K562 (cell line): ENCODE data around the gene PGGHG. TPM values are rescaled to one million over a fixed set of nuclear protein-coding genes. Genes with fewer than 3 reads are reported as not detected.
A peak's percentile ranks its signal among the peaks of the same experiment; 100 is the strongest.

Experiments used
- ATAC-seq: fragments of 200-7000 bp; cut with Tn5 transposase; 3 replicates; pipeline ENCODE4 v1.9.1; 2020; ENCODE audit warnings: moderate library complexity
- BruUV-seq: library from RNA; stranded (reverse); fragments of 400-500 nt; replicated peaks from 2 replicates; lab custom pipeline; 2021; lab: Mats Ljungman, UMichigan
- CTCF ChIA-PET: fragments of 300-600 bp; formaldehyde crosslinking; extraction: SDS; loops from one replicate; lab custom pipeline; 2021; ENCODE audit warnings: low intra/inter-chr PET ratio; lab: Yijun Ruan, JAX
- POLR2A ChIA-PET: fragments of 300-600, 350-650 bp; sonication (Branson Sonifier 250); formaldehyde crosslinking; extraction: SDS; loops from one replicate; lab custom pipeline; 2021; ENCODE audit warnings: antibody characterized with exemption, inconsistent platforms; lab: Yijun Ruan, JAX
- DNase-seq, 4 experiments: peaks; one replicate each; pipeline versions ENCODE4 v3.0.0 to v3.0.0-alpha.2; 2011 to 2018; ENCODE audit warnings: low spot score in 3 of 4, mixed read lengths in 3 of 4; ENCODE audit errors: extremely low read depth in 1 of 4
- FAIRE-seq: peaks from 2 replicates; lab custom pipeline; 2011; peaks lifted over from hg19 to GRCh38; lab: Jason Lieb, UNC
- H2AFZ ChIP-seq: 2 replicates; pipeline ENCODE4 v1.6.0; 2011; ENCODE audit warnings: low read depth, low read length, control low read depth, inconsistent platforms
- H3K27ac ChIP-seq: fragments of 200-600 bp; 3 replicates; pipeline ENCODE4 v1.8.0; 2011; ENCODE audit warnings: low read depth, mild to moderate bottlenecking, control low read depth, inconsistent platforms, low read length, moderate library complexity, mixed read lengths; ENCODE audit errors: extremely low read depth
- H3K27me3 ChIP-seq, 2 experiments: fragments of 300-600 bp in 1 of 2; 2 replicates in 1 of 2; 3 replicates in 1 of 2; pipeline versions ENCODE4 v1.6.0 to v1.8.0; 2011; ENCODE audit warnings: inconsistent platforms in 2 of 2, low read length in 2 of 2, mild to moderate bottlenecking in 1 of 2, mixed read lengths in 1 of 2, moderate library complexity in 1 of 2; ENCODE audit not compliant: control insufficient read depth in 2 of 2, insufficient read depth in 2 of 2
- H3K36me3 ChIP-seq: fragments of 300-600 bp; 3 replicates; pipeline ENCODE4 v1.8.0; 2011; ENCODE audit warnings: mild to moderate bottlenecking, low read length, inconsistent platforms; ENCODE audit not compliant: control insufficient read depth, insufficient read depth
- H3K4me1 ChIP-seq, 2 experiments: fragments of 200-600 bp in 1 of 2; replicated peaks in 1 of 2; 2 replicates in 1 of 2; 3 replicates in 1 of 2; pipeline versions ENCODE4 v1.5.1 to v1.8.0; 2011; ENCODE audit warnings: inconsistent platforms in 2 of 2, low read length in 2 of 2, mild to moderate bottlenecking in 1 of 2, mixed read lengths in 1 of 2, moderate library complexity in 1 of 2; ENCODE audit not compliant: control insufficient read depth in 2 of 2, insufficient read depth in 2 of 2
- H3K4me2 ChIP-seq: 2 replicates; pipeline ENCODE4 v1.6.1; 2011; ENCODE audit warnings: low read length, control low read depth, inconsistent platforms, mixed read lengths; ENCODE audit not compliant: insufficient read depth
- H3K4me3 ChIP-seq: fragments of 200-600 bp; sonication (generic), shearing (Covaris generic); 2 replicates; pipeline ENCODE4 v1.5.1; 2016; ENCODE audit warnings: control low read depth, inconsistent platforms
- H3K79me2 ChIP-seq: fragments of 200-600 bp; 3 replicates; pipeline ENCODE4 v1.8.0; 2011; ENCODE audit warnings: low read length, inconsistent platforms; ENCODE audit not compliant: control insufficient read depth, insufficient read depth
- H3K9ac ChIP-seq, 2 experiments: 2 replicates each; pipeline versions ENCODE4 v1.6.0 to v1.6.1; 2011; ENCODE audit warnings: low read depth in 2 of 2, low read length in 2 of 2, control low read depth in 1 of 2, inconsistent platforms in 1 of 2, mild to moderate bottlenecking in 1 of 2, mixed read lengths in 1 of 2; ENCODE audit not compliant: insufficient read depth in 1 of 2
- H3K9me1 ChIP-seq: one replicate; pipeline ENCODE4 v1.6.0; 2011; ENCODE audit warnings: inconsistent platforms, mild to moderate bottlenecking, low read length, moderate library complexity; ENCODE audit not compliant: control insufficient read depth, insufficient read depth
- H3K9me3 ChIP-seq: replicated peaks from 2 replicates; pipeline ENCODE4 v1.5.1; 2011; ENCODE audit warnings: low read depth, low read length, inconsistent platforms; ENCODE audit not compliant: control insufficient read depth, insufficient read depth
- H4K20me1 ChIP-seq: replicated peaks from 2 replicates; pipeline ENCODE4 v1.6.1; 2011; ENCODE audit warnings: low read length, inconsistent platforms, mixed read lengths; ENCODE audit not compliant: control insufficient read depth, insufficient read depth
- ARHGAP35 ChIP-seq: fragments of 450-650 bp; IDR thresholded peaks from 2 replicates; pipeline ENCODE4 v1.6.1; 2018; ENCODE audit not compliant: partially characterized antibody
- BRCA1 ChIP-seq, 2 experiments: fragments of 450-650 bp in 1 of 2; sonication (generic) in 1 of 2; formaldehyde crosslinking in 1 of 2; IDR thresholded peaks; 2 replicates each; pipeline versions ENCODE4 v1.5.0 to v1.6.1; 2017 to 2020; ENCODE audit warnings: mild to moderate bottlenecking in 1 of 2, missing genetic modification reagents in 1 of 2
- GTF2F1 ChIP-seq: IDR thresholded peaks from 2 replicates; pipeline ENCODE4 v1.6.1; 2011; ENCODE audit warnings: low read depth, low read length, improper control_type of control experiment
- JUND ChIP-seq, 2 experiments: IDR thresholded peaks; 2 replicates in 1 of 2; 3 replicates in 1 of 2; pipeline ENCODE4 v1.6.1; 2011; ENCODE audit warnings: borderline replicate concordance in 2 of 2, low read depth in 2 of 2, low read length in 2 of 2, improper control_type of control experiment in 1 of 2, missing biosample characterization in 1 of 2, missing genetic modification characterization in 1 of 2, missing genetic modification reagents in 1 of 2
- KLF1 ChIP-seq: fragments of 450-650 bp; IDR thresholded peaks from 2 replicates; pipeline ENCODE4 v1.6.1; 2016; ENCODE audit warnings: missing genetic modification characterization, missing compliant biosample characterization
- MYC ChIP-seq, 2 experiments: fragments of 250-450 bp in 1 of 2; sonication (Bioruptor Pico) in 1 of 2; IDR thresholded peaks; 2 replicates each; pipeline versions ENCODE4 v1.5.1 to v1.6.1; 2012 to 2021; ENCODE audit warnings: low read depth in 2 of 2, borderline replicate concordance in 1 of 2, improper control_type of control experiment in 1 of 2, low read length in 1 of 2, mild to moderate bottlenecking in 1 of 2, moderate library complexity in 1 of 2
- PRPF4 ChIP-seq: fragments of 200-400 bp; formaldehyde crosslinking; IDR thresholded peaks from one replicate; pipeline ENCODE4 v1.6.1; 2017; ENCODE audit warnings: low read length, low read depth, mild to moderate bottlenecking; ENCODE audit not compliant: insufficient read depth, poor library complexity, severe bottlenecking
- ZNF121 ChIP-seq: sonication (generic); formaldehyde crosslinking; conservative IDR thresholded peaks from 2 replicates; pipeline ENCODE4 v1.8.0; 2022; ENCODE audit warnings: missing genetic modification reagents
- ZNF583 ChIP-seq: fragments of 250-450 bp; sonication (Bioruptor Pico); IDR thresholded peaks from 2 replicates; pipeline ENCODE4 v1.4.0; 2020
- WGBS: fragments of 100-300 bp; shearing (Covaris generic); methylation state at CpG from one replicate; pipeline ENCODE4 v1.1.6; 2016; ENCODE audit warnings: low coverage, mixed read lengths; ENCODE audit not compliant: insufficient coverage; ENCODE audit errors: missing lambda C conversion rate; 5-methylcytosine and 5-hydroxymethylcytosine counted together
- in situ Hi-C: fragments of 300-500 bp; cut with MboI; formaldehyde crosslinking; loops from 4 replicates; pipeline ENCODE4 v1.15.0; 2018; ENCODE audit warnings: inconsistent platforms, mixed read lengths
- intact Hi-C: fragments of 100-400 bp; cut with micrococcal nuclease; formaldehyde crosslinking; loops from 2 replicates; pipeline ENCODE4 v1.14.2; 2022
- polyA plus RNA-seq, 8 experiments: library from polyadenylated mRNA; depleted of rRNA in 4 of 8; stranded (reverse) in 5 of 8; unstranded in 3 of 8; fragments of >200 nt; fragmentation: Nextera tagmentation in 2 of 8; fragmentation: Illumina TruSeq in 1 of 8; extraction: Ambion mirVana in 2 of 8; extraction: Trizol in 1 of 8; gene quantifications; 2 replicates each; pipeline versions ENCODE4 v1.2.1 to v1.2.3, GENCODE V29; 2011 to 2014; ENCODE audit warnings: inconsistent platforms in 1 of 8, missing spikeins in 1 of 8
- total RNA-seq, 7 experiments: library from RNA; depleted of rRNA in 6 of 7; stranded (reverse); fragments of >200 nt in 6 of 7; fragmentation: Illumina TruSeq in 2 of 7; extraction: Trizol in 2 of 7; gene quantifications; 2 replicates each; pipeline versions ENCODE4 v1.2.1 to v1.2.3, GENCODE V29; 2011 to 2021; ENCODE audit warnings: low replicate concordance in 1 of 7
- TF ChIP-seq, protein P1 (sequence below): fragments of 250-450 bp; sonication (Bioruptor Pico); IDR thresholded peaks from 2 replicates; pipeline ENCODE4 v1.8.0; 2021; ENCODE audit warnings: moderate library complexity, mild to moderate bottlenecking, inconsistent platforms
- TF ChIP-seq, protein P2 (sequence below): sonication (generic); formaldehyde crosslinking; IDR thresholded peaks from 2 replicates; pipeline ENCODE4 v1.8.1; 2022; ENCODE audit warnings: missing genetic modification reagents
- TF ChIP-seq, protein P3 (sequence below): fragments of 250-450 bp; sonication (Bioruptor Pico); IDR thresholded peaks from 2 replicates; pipeline ENCODE4 v1.4.0; 2020; ENCODE audit warnings: mild to moderate bottlenecking, moderate library complexity

PGGHG gene
- total and polyA plus RNA-seq, 9 of the 15 experiments (the other 6 are each of a cell fraction or from before 2014, with no cell fraction given), result 0.38 to 85.1 (median 18.1) TPM

DNA sequence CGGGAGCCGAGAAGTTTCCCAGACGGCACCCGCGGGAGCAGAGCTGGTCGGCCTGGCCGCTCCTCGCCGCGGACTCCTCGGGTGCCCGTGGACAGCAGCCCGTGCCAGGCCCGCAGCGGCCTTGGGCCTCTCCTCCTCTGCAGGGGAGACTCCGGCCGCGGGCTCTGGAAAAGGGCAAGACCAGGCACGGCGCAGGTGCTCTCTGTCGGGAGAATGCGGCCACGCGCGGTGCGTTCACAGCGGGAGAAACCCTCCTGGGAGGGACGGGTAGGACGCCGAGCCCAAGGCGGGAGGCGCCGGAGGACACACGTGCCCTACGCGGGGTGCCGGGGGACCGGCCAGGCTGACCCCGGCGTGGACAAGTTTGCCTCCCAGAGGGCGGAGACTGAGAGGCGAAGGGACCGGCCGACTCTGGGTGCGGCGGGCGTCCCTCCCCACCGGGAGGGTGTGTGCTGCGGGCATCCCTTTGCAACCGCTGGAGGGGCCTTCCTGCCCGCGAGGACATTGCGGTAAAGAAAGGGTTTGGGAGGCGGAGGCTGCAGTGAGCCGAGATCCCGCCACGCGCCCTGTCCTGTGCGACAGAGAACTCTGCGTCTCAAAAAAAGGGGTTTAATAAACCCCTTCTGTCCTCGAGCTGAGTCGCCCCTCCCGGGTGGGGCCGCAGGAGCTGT is 27.2 kb downstream of the PGGHG start:
- Histone ChIP-seq H3K4me2 (peak overlapping the region; percentile 95), H3K4me3 (peak overlapping the region; percentile 69), H3K9me3 (no peaks in the 10 kb centered on the region), H3K9ac (peak overlapping the region; percentile 82 to 98), H3K79me2 (peaks cover 84% of the 10 kb centered on the region), H3K36me3 (peaks cover 29% of the 10 kb centered on the region; the same call in 1 of the 3 replicates), H2AFZ (no peak overlapping the region), H3K27me3 (no peaks in the 10 kb centered on the region), H3K4me1 (peaks cover 26 to 55% of the 10 kb centered on the region in 2 experiments), H3K9me1 (no peaks in the 10 kb centered on the region), H3K27ac (peak overlapping the region; percentile 87), H4K20me1 (peaks cover 5% of the 10 kb centered on the region; the same call in 1 of the 2 replicates)
- no TSS peak for BruUV-seq
- peak; percentile 5 for ATAC-seq
- ChIA-PET POLR2A (interaction anchor here (0.6 to 2.0 kb wide), 11 partner anchors 8 to 134 kb away, joined by 3 to 10 read pairs (median 3); partner anchors contain the start of genes BET1L, PSMD13 and RIC8A), CTCF (interaction anchor here (0.6 kb wide), 1 partner anchor 409 kb away, joined by 3 read pairs; no protein-coding TSS in a partner anchor)
- intact Hi-C loops, result loop anchor here (2.0 kb wide), 1 partner anchor 39 kb away; no protein-coding TSS in a partner anchor
- WGBS, result 1% methylated on average over 56 of the region's 64 CpGs
- peak; percentile 43 to 66 (median 54) for DNase-seq
- in situ Hi-C loops, result no loop called here
- FAIRE-seq, result no peak
- TF ChIP-seq BRCA1 (IDR thresholded peaks at IDR 0.05) (no peak), BRCA1 (CRISPR knock-in tag; IDR thresholded peaks at IDR 0.05) (no peak), PRPF4 (no peak), ZNF121 (CRISPR knock-in tag) (no peak), ZNF583 (CRISPR knock-in tag) (no peak; the same call in 1 of the 2 replicates), ARHGAP35 (no peak), KLF1 (tag) (no peak), GTF2F1 (no peak), MYC (IDR thresholded peaks at IDR 0.05; ENCODE audit: low read depth, low read length) (0 out of 2 replicates have a peak, but pooled peaks have one; percentile 27), MYC (CRISPR knock-in tag; IDR thresholded peaks at IDR 0.05; ENCODE audit: borderline replicate concordance, low read depth) (peak; percentile 81; the same call in 1 of the 2 replicates), JUND (IDR thresholded peaks at IDR 0.05; ENCODE audit: borderline replicate concordance, low read depth, low read length) (no peak), JUND (tag; IDR thresholded peaks at IDR 0.05; ENCODE audit: borderline replicate concordance, low read depth, low read length) (no peak)
- TF ChIP-seq, protein P1, sequence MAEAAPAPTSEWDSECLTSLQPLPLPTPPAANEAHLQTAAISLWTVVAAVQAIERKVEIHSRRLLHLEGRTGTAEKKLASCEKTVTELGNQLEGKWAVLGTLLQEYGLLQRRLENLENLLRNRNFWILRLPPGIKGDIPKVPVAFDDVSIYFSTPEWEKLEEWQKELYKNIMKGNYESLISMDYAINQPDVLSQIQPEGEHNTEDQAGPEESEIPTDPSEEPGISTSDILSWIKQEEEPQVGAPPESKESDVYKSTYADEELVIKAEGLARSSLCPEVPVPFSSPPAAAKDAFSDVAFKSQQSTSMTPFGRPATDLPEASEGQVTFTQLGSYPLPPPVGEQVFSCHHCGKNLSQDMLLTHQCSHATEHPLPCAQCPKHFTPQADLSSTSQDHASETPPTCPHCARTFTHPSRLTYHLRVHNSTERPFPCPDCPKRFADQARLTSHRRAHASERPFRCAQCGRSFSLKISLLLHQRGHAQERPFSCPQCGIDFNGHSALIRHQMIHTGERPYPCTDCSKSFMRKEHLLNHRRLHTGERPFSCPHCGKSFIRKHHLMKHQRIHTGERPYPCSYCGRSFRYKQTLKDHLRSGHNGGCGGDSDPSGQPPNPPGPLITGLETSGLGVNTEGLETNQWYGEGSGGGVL, result no peak
- TF ChIP-seq, protein P2, sequence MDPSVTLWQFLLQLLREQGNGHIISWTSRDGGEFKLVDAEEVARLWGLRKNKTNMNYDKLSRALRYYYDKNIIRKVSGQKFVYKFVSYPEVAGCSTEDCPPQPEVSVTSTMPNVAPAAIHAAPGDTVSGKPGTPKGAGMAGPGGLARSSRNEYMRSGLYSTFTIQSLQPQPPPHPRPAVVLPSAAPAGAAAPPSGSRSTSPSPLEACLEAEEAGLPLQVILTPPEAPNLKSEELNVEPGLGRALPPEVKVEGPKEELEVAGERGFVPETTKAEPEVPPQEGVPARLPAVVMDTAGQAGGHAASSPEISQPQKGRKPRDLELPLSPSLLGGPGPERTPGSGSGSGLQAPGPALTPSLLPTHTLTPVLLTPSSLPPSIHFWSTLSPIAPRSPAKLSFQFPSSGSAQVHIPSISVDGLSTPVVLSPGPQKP (CRISPR knock-in tag), result no peak
- TF ChIP-seq, protein P3, sequence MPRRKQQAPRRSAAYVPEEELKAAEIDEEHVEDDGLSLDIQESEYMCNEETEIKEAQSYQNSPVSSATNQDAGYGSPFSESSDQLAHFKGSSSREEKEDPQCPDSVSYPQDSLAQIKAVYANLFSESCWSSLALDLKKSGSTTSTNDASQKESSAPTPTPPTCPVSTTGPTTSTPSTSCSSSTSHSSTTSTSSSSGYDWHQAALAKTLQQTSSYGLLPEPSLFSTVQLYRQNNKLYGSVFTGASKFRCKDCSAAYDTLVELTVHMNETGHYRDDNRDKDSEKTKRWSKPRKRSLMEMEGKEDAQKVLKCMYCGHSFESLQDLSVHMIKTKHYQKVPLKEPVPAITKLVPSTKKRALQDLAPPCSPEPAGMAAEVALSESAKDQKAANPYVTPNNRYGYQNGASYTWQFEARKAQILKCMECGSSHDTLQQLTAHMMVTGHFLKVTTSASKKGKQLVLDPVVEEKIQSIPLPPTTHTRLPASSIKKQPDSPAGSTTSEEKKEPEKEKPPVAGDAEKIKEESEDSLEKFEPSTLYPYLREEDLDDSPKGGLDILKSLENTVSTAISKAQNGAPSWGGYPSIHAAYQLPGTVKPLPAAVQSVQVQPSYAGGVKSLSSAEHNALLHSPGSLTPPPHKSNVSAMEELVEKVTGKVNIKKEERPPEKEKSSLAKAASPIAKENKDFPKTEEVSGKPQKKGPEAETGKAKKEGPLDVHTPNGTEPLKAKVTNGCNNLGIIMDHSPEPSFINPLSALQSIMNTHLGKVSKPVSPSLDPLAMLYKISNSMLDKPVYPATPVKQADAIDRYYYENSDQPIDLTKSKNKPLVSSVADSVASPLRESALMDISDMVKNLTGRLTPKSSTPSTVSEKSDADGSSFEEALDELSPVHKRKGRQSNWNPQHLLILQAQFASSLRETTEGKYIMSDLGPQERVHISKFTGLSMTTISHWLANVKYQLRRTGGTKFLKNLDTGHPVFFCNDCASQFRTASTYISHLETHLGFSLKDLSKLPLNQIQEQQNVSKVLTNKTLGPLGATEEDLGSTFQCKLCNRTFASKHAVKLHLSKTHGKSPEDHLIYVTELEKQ, result no peak
